ENCODE data around the gene LUZP2.

DNA sequence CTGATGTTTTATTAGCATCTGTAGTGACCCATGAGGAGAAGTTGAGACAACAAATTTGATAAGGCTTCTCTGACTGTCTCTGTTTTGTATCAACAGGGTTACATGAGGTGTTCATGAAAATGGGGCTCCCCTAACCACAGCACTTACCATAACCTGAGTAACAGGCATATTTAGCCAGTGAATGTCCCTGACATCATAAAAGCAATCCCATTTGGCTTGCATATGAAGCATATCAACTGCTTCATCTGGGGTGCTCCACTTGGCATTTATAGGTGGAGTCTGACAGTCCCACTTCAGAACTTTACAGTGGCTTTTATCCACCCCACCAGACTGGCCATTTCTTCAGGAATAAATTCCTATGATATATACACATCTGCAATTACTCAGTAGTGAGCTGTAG is 257.6 kb downstream of the LUZP2 start:
- TF ChIP-seq CTCF (IDR thresholded peaks at IDR 0.05) (no peak), POLR2A (IDR thresholded peaks at IDR 0.05) (no peak)
